Loucy (cell line): ENCODE results near the gene KLF6.

Source experiments
- H2AFZ ChIP-seq: fragments of 200-600 bp; sonication (generic); 2 replicates; pipeline ENCODE4 v1.6.0; 2016; ENCODE audit warnings: antibody characterized with exemption, mild to moderate bottlenecking, low read length, moderate library complexity
- H3F3A ChIP-seq: fragments of 200-600 bp; 2 replicates; pipeline ENCODE4 v1.6.0; 2016; ENCODE audit warnings: antibody characterized with exemption, low read depth, mild to moderate bottlenecking
- H3K27me3 ChIP-seq: fragments of 200-600 bp; sonication (generic); 2 replicates; pipeline ENCODE4 v1.6.1; 2014; ENCODE audit warnings: low read length, mild to moderate bottlenecking; ENCODE audit not compliant: insufficient read depth, poor library complexity, severe bottlenecking
- H3K36me3 ChIP-seq: fragments of 200-600 bp; sonication (generic); 2 replicates; pipeline ENCODE4 v1.6.1; 2016; ENCODE audit warnings: low read length; ENCODE audit not compliant: insufficient read depth
- H3K4me1 ChIP-seq: fragments of 200-600 bp; sonication (generic); 2 replicates; pipeline ENCODE4 v1.5.1; 2014; ENCODE audit warnings: low read length, mild to moderate bottlenecking; ENCODE audit not compliant: insufficient read depth, poor library complexity, severe bottlenecking
- H3K4me2 ChIP-seq: fragments of 200-600 bp; sonication (generic); 2 replicates; pipeline ENCODE4 v1.6.0; 2014; ENCODE audit warnings: antibody characterized with exemption, low read length, low read depth, mild to moderate bottlenecking; ENCODE audit not compliant: poor library complexity, severe bottlenecking
- H3K4me3 ChIP-seq: fragments of 200-600 bp; sonication (generic); 2 replicates; pipeline ENCODE4 v1.5.1; 2014; ENCODE audit warnings: low read length, mild to moderate bottlenecking, mixed read lengths; ENCODE audit not compliant: poor library complexity, severe bottlenecking
- H3K79me2 ChIP-seq: fragments of 200-600 bp; sonication (generic); 2 replicates; pipeline ENCODE4 v1.6.1; 2014; ENCODE audit warnings: low read length; ENCODE audit not compliant: insufficient read depth
- H3K9ac ChIP-seq: fragments of 200-600 bp; sonication (generic); 2 replicates; pipeline ENCODE4 v1.6.0; 2014; ENCODE audit warnings: mild to moderate bottlenecking, low read depth, low read length, moderate library complexity; ENCODE audit not compliant: poor library complexity, severe bottlenecking
- H3K9me2 ChIP-seq: fragments of 200-600 bp; sonication (generic); replicated peaks from 2 replicates; pipeline ENCODE4 v1.6.1; 2016; ENCODE audit warnings: low read depth, low read length, mixed read lengths
- H3K9me3 ChIP-seq: fragments of 200-600 bp; sonication (generic); 2 replicates; pipeline ENCODE4 v1.6.1; 2014; ENCODE audit warnings: mild to moderate bottlenecking, antibody characterized with exemption, low read length, low read depth; ENCODE audit not compliant: insufficient read depth
- H4K20me1 ChIP-seq: fragments of 200-600 bp; sonication (generic); 2 replicates; pipeline ENCODE4 v1.6.0; 2014; ENCODE audit warnings: antibody characterized with exemption, low read length, mild to moderate bottlenecking; ENCODE audit not compliant: insufficient read depth, poor library complexity, severe bottlenecking
- CTCF ChIP-seq: fragments of 200-600 bp; sonication (generic); conservative IDR thresholded peaks from 2 replicates; pipeline ENCODE4 v1.5.1; 2014; ENCODE audit warnings: mild to moderate bottlenecking, antibody characterized with exemption, low read length
- EZH2phosphoT487 ChIP-seq: fragments of 200-600 bp; IDR thresholded peaks from 2 replicates; pipeline ENCODE4 v1.6.1; 2018; ENCODE audit warnings: antibody characterized with exemption, mild to moderate bottlenecking, moderate library complexity, borderline replicate concordance

KLF6 gene

GRCh38 chr10:3790272-3790671 lies 5.3 kb upstream of the KLF6 start:
- H3K79me2 ChIP-seq = no peaks in the 10 kb centered on the region
- no peaks in the 10 kb centered on the region for H4K20me1 ChIP-seq
- no peaks in the 10 kb centered on the region for H3K9me2 ChIP-seq
- no peak overlapping the region for H3K4me2 ChIP-seq
- H3K9me3 ChIP-seq = peaks cover 11% of the 10 kb centered on the region; the same call in 1 of the 2 replicates
- H3K36me3 ChIP-seq = no peaks in the 10 kb centered on the region
- H3K4me1 ChIP-seq = peaks cover 10% of the 10 kb centered on the region
- H2AFZ ChIP-seq = no peak overlapping the region
- no peak overlapping the region for H3K9ac ChIP-seq
- no peak overlapping the region for H3K4me3 ChIP-seq
- no peaks in the 10 kb centered on the region for H3F3A ChIP-seq
- H3K27me3 ChIP-seq = no peaks in the 10 kb centered on the region
- no peak for TF ChIP-seq EZH2phosphoT487
- no peak for TF ChIP-seq CTCF

GRCh38 chr10:3789621-3790020 lies 4.6 kb upstream of the KLF6 start:
- peaks cover 10% of the 10 kb centered on the region for H3K4me1 ChIP-seq
- no peaks in the 10 kb centered on the region for H3F3A ChIP-seq
- H3K9ac ChIP-seq = no peak overlapping the region
- H3K27me3 ChIP-seq = no peaks in the 10 kb centered on the region
- no peaks in the 10 kb centered on the region for H3K9me2 ChIP-seq
- no peak overlapping the region for H3K4me3 ChIP-seq
- TF ChIP-seq CTCF = no peak
- TF ChIP-seq EZH2phosphoT487 = no peak
- H2AFZ ChIP-seq = no peak overlapping the region
- peaks cover 11% of the 10 kb centered on the region; the same call in 1 of the 2 replicates for H3K9me3 ChIP-seq
- peaks cover 3% of the 10 kb centered on the region for H3K79me2 ChIP-seq
- no peak overlapping the region for H3K4me2 ChIP-seq
- no peaks in the 10 kb centered on the region for H3K36me3 ChIP-seq
- no peaks in the 10 kb centered on the region for H4K20me1 ChIP-seq

GRCh38 chr10:3787816-3788215 lies 2.8 kb upstream of the KLF6 start:
- H2AFZ ChIP-seq = no peak overlapping the region

More at GRCh38 chr10:3787816-3788215, 2.8 kb upstream of the KLF6 start:
- no peaks in the 10 kb centered on the region for H3K27me3 ChIP-seq
- peaks cover 21% of the 10 kb centered on the region for H3K79me2 ChIP-seq
- no peak overlapping the region for H3K9ac ChIP-seq
- no peaks in the 10 kb centered on the region for H3K9me2 ChIP-seq
- no peak for TF ChIP-seq CTCF
- TF ChIP-seq EZH2phosphoT487 = no peak
- H3K4me2 ChIP-seq = no peak overlapping the region
- H3K9me3 ChIP-seq = peaks cover 11% of the 10 kb centered on the region; the same call in 1 of the 2 replicates
- peaks cover 4% of the 10 kb centered on the region; the same call in 1 of the 2 replicates for H3F3A ChIP-seq
- peaks cover 16% of the 10 kb centered on the region for H4K20me1 ChIP-seq
- H3K4me1 ChIP-seq = peaks cover 11% of the 10 kb centered on the region
- H3K4me3 ChIP-seq = no peak overlapping the region
- H3K36me3 ChIP-seq = no peaks in the 10 kb centered on the region
